ENCODE results near the gene IRF8. TPM values are rescaled to one million over a fixed set of nuclear protein-coding genes. Genes with fewer than 3 reads are reported as not detected.
A peak's percentile ranks its signal among the peaks of the same experiment; 100 is the strongest.

Gene IRF8
- total and polyA plus RNA-seq, 2 of the 13 experiments (the other 11 are each of a cell fraction or from before 2014, with no cell fraction given), result not detected

GRCh38 chr16:85850344-85850880 lies 48.5 kb upstream of the IRF8 start (continued):
- TF ChIP-seq, protein P1, sequence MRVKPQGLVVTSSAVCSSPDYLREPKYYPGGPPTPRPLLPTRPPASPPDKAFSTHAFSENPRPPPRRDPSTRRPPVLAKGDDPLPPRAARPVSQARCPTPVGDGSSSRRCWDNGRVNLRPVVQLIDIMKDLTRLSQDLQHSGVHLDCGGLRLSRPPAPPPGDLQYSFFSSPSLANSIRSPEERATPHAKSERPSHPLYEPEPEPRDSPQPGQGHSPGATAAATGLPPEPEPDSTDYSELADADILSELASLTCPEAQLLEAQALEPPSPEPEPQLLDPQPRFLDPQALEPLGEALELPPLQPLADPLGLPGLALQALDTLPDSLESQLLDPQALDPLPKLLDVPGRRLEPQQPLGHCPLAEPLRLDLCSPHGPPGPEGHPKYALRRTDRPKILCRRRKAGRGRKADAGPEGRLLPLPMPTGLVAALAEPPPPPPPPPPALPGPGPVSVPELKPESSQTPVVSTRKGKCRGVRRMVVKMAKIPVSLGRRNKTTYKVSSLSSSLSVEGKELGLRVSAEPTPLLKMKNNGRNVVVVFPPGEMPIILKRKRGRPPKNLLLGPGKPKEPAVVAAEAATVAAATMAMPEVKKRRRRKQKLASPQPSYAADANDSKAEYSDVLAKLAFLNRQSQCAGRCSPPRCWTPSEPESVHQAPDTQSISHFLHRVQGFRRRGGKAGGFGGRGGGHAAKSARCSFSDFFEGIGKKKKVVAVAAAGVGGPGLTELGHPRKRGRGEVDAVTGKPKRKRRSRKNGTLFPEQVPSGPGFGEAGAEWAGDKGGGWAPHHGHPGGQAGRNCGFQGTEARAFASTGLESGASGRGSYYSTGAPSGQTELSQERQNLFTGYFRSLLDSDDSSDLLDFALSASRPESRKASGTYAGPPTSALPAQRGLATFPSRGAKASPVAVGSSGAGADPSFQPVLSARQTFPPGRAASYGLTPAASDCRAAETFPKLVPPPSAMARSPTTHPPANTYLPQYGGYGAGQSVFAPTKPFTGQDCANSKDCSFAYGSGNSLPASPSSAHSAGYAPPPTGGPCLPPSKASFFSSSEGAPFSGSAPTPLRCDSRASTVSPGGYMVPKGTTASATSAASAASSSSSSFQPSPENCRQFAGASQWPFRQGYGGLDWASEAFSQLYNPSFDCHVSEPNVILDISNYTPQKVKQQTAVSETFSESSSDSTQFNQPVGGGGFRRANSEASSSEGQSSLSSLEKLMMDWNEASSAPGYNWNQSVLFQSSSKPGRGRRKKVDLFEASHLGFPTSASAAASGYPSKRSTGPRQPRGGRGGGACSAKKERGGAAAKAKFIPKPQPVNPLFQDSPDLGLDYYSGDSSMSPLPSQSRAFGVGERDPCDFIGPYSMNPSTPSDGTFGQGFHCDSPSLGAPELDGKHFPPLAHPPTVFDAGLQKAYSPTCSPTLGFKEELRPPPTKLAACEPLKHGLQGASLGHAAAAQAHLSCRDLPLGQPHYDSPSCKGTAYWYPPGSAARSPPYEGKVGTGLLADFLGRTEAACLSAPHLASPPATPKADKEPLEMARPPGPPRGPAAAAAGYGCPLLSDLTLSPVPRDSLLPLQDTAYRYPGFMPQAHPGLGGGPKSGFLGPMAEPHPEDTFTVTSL (CRISPR knock-in tag; IDR thresholded peaks at IDR 0.05; ENCODE audit: borderline replicate concordance), result no peak
- no peak for TF ChIP-seq ZNF30 (CRISPR knock-in tag; IDR thresholded peaks at IDR 0.05)
- TF ChIP-seq, protein P2, sequence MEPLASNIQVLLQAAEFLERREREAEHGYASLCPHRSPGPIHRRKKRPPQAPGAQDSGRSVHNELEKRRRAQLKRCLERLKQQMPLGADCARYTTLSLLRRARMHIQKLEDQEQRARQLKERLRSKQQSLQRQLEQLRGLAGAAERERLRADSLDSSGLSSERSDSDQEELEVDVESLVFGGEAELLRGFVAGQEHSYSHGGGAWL (CRISPR knock-in tag; IDR thresholded peaks at IDR 0.05), result no peak
- TF ChIP-seq ZNF720 (CRISPR knock-in tag; IDR thresholded peaks at IDR 0.05), result no peak
- no peak for TF ChIP-seq MXD4 (CRISPR knock-in tag; IDR thresholded peaks at IDR 0.05)
- peak; percentile 32; the same call in 1 of the 2 replicates for TF ChIP-seq HNF4G (IDR thresholded peaks at IDR 0.05; ENCODE audit: borderline replicate concordance, low read depth, low read length)
- no peak for TF ChIP-seq HNF4G (CRISPR knock-in tag; IDR thresholded peaks at IDR 0.05; ENCODE audit: borderline replicate concordance, low read depth)
- no peak for TF ChIP-seq MLX (CRISPR knock-in tag; IDR thresholded peaks at IDR 0.05)
- no peak for TF ChIP-seq CENPT (CRISPR knock-in tag; IDR thresholded peaks at IDR 0.05; ENCODE audit: low read depth)
- no peak for TF ChIP-seq ZNF569 (CRISPR knock-in tag; IDR thresholded peaks at IDR 0.05; ENCODE audit: borderline replicate concordance)
- no peak for TF ChIP-seq HMG20A (CRISPR knock-in tag; IDR thresholded peaks at IDR 0.05; ENCODE audit: borderline replicate concordance)
- TF ChIP-seq PAF1 (CRISPR knock-in tag; IDR thresholded peaks at IDR 0.05), result no peak
- TF ChIP-seq ZBTB49 (CRISPR knock-in tag; IDR thresholded peaks at IDR 0.05; ENCODE audit: borderline replicate concordance), result no peak
- TF ChIP-seq, protein P3, sequence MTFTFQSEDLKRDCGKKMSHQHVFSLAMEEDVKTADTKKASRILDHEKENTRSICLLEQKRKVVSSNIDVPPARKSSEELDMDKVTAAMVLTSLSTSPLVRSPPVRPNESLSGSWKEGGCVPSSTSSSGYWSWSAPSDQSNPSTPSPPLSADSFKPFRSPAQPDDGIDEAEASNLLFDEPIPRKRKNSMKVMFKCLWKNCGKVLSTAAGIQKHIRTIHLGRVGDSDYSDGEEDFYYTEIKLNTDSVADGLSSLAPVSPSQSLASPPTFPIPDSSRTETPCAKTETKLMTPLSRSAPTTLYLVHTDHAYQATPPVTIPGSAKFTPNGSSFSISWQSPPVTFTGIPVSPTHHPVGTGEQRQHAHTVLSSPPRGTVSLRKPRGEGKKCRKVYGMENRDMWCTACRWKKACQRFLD (CRISPR knock-in tag; IDR thresholded peaks at IDR 0.05; ENCODE audit: borderline replicate concordance), result no peak
- TF ChIP-seq MAFG (CRISPR knock-in tag; IDR thresholded peaks at IDR 0.05), result no peak
- TF ChIP-seq HHEX (CRISPR knock-in tag; IDR thresholded peaks at IDR 0.05), result no peak
- peak in 1 of 2 experiments; percentile 42; a peak in 2 of 4 replicates for TF ChIP-seq EP300 (IDR thresholded peaks at IDR 0.05; ENCODE audit: low read depth in 2 of 2, low read length in 2 of 2)
- no peak for TF ChIP-seq EP300 (CRISPR knock-in tag; IDR thresholded peaks at IDR 0.05; ENCODE audit: borderline replicate concordance)
- peak; percentile 34; the same call in 1 of the 2 replicates for TF ChIP-seq CBX5 (CRISPR knock-in tag; IDR thresholded peaks at IDR 0.05; ENCODE audit: borderline replicate concordance)
- TF ChIP-seq ZNF335 (CRISPR knock-in tag; IDR thresholded peaks at IDR 0.05), result no peak
- no peak for TF ChIP-seq ZBTB8A (CRISPR knock-in tag; IDR thresholded peaks at IDR 0.05; ENCODE audit: borderline replicate concordance, low read depth)

All from HepG2 (cell line).